Neural progenitor cell (in vitro differentiated cells): ENCODE data around the gene MRPL38. TPM values are rescaled to one million over a fixed set of nuclear protein-coding genes. Genes with fewer than 3 reads are reported as not detected.

ENCODE experiments used
- DNase-seq: peaks from one replicate; pipeline ENCODE4 v3.0.0-alpha.2; 2016; ENCODE audit warnings: low spot score
- H2AFZ ChIP-seq: fragments of 200-600 bp; sonication (generic); replicated peaks from 2 replicates; pipeline ENCODE4 v1.6.1; 2016; ENCODE audit warnings: antibody characterized with exemption
- H3F3A ChIP-seq: fragments of 200-600 bp; sonication (generic); 2 replicates; pipeline ENCODE4 v1.6.1; 2016; ENCODE audit warnings: antibody characterized with exemption, low read depth
- H3K27ac ChIP-seq: fragments of 200-600 bp; sonication (generic); 2 replicates; pipeline ENCODE4 v1.5.1; 2016; ENCODE audit warnings: mild to moderate bottlenecking
- H3K27me3 ChIP-seq: fragments of 200-600 bp; sonication (generic); 2 replicates; pipeline ENCODE4 v1.6.1; 2016; ENCODE audit warnings: mild to moderate bottlenecking, moderate library complexity
- H3K36me3 ChIP-seq: fragments of 200-600 bp; sonication (generic); 2 replicates; pipeline ENCODE4 v1.5.1; 2016
- H3K4me1 ChIP-seq: fragments of 200-600 bp; sonication (generic); 2 replicates; pipeline ENCODE4 v1.6.1; 2016; ENCODE audit warnings: mixed run types
- H3K4me2 ChIP-seq: fragments of 200-600 bp; sonication (generic); 2 replicates; pipeline ENCODE4 v1.6.1; 2016
- H3K4me3 ChIP-seq: fragments of 200-600 bp; sonication (generic); 2 replicates; pipeline ENCODE4 v1.5.1; 2016
- H3K79me2 ChIP-seq: fragments of 200-600 bp; sonication (generic); 2 replicates; pipeline ENCODE4 v1.6.1; 2016; ENCODE audit warnings: low read depth
- H3K9ac ChIP-seq: fragments of 200-600 bp; sonication (generic); 2 replicates; pipeline ENCODE4 v1.6.1; 2016
- H3K9me3 ChIP-seq: fragments of 200-600 bp; sonication (generic); 2 replicates; pipeline ENCODE4 v1.5.1; 2016; ENCODE audit warnings: low read depth
- H4K20me1 ChIP-seq: fragments of 200-600 bp; sonication (generic); 2 replicates; pipeline ENCODE4 v1.6.1; 2016; ENCODE audit warnings: low read depth
- H3K27ac Mint-ChIP-seq: 3 replicates; pipeline ENCODE4 v1.8.0; 2021; ENCODE audit warnings: mixed read lengths
- H3K27me3 Mint-ChIP-seq: 2 replicates; pipeline ENCODE4 v1.8.0; 2022; ENCODE audit warnings: low read depth, mild to moderate bottlenecking, inconsistent platforms, moderate library complexity, mixed read lengths; ENCODE audit not compliant: insufficient read depth
- H3K36me3 Mint-ChIP-seq: 3 replicates; pipeline ENCODE4 v1.8.0; 2021; ENCODE audit warnings: mixed read lengths
- H3K4me1 Mint-ChIP-seq: 3 replicates; pipeline ENCODE4 v1.8.0; 2021; ENCODE audit warnings: mixed read lengths
- H3K4me3 Mint-ChIP-seq: 3 replicates; pipeline ENCODE4 v1.8.0; 2021; ENCODE audit warnings: mild to moderate bottlenecking, moderate library complexity, mixed read lengths
- H3K9me3 Mint-ChIP-seq: 3 replicates; pipeline ENCODE4 v1.8.0; 2020; ENCODE audit warnings: mixed read lengths
- EZH2 ChIP-seq: fragments of 200-600 bp; sonication (generic); IDR thresholded peaks from 2 replicates; pipeline ENCODE4 v1.6.1; 2017; ENCODE audit warnings: antibody characterized with exemption, mild to moderate bottlenecking, moderate library complexity
- EZH2phosphoT487 ChIP-seq: fragments of 200-600 bp; sonication (generic); IDR thresholded peaks from 2 replicates; pipeline ENCODE4 v1.6.1; 2017; ENCODE audit warnings: antibody characterized with exemption
- total RNA-seq: library from RNA; depleted of rRNA; stranded (reverse); fragments of >200 nt; gene quantifications from 2 replicates; pipeline ENCODE4 v1.2.3, GENCODE V29; 2015; ENCODE audit warnings: low replicate concordance
- TF ChIP-seq, protein P1 (sequence below): fragments of 200-600 bp; sonication (generic); IDR thresholded peaks from 2 replicates; pipeline ENCODE4 v1.5.1; 2017; ENCODE audit warnings: antibody characterized with exemption, mild to moderate bottlenecking

MRPL38 gene
- total RNA-seq, 1 donor from 2014 or later = 26.8 TPM

DNA sequence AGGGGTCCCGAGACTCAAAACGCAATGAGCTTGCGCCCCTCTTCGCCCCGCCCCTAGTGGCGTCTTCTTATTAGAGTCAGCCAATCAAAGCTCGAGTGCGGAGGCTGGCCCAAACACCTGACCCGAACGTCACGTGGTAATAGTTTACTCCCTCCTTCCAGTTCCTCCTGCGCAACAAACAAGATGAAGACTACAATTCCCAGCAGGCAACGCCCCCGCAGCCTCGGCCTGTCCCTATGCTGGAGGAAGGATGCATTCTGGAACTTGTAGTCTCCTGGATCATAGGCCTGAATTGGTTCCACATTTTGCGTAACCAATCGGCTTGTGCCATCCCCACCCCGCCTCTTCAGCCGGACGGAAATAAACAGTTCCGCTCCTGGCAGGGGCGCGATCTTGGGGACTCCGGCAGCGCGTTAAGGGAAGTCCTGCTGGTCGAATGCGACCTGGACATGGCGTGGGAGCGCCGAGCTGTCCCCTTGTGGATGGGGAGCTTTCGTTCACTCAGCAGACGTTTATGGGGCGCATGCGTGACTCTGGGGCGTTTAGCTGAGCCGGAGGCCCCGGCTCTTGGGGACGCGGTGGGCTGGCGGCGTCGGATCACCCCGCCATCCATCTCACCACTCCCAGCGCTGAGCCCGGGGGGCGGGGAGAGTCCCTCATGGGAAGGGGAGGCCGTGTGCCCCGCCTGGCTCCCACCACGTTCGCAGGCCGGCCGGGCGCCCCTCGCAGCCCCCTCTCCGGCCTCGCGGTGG lies 49.2 kb downstream of the MRPL38 start, which contains the start of gene WBP2:
TSS of gene WBP2 (minus strand) at position 26 of the 752 bp plus-strand sequence. CDS start 38 bp downstream, outside the sequence.
- H3K4me2 ChIP-seq = peak within 1 kb of the TSS; percentile 88
- H3K9me3 Mint-ChIP-seq = no peaks in the 10 kb centered on the region
- DNase-seq = peak; percentile 100

GRCh38 chr17:75854881-75855309 lies 49.8 kb downstream of the MRPL38 start:
- TF ChIP-seq EZH2 (no peak), EZH2phosphoT487 (no peak)
- TF ChIP-seq, protein P1, sequence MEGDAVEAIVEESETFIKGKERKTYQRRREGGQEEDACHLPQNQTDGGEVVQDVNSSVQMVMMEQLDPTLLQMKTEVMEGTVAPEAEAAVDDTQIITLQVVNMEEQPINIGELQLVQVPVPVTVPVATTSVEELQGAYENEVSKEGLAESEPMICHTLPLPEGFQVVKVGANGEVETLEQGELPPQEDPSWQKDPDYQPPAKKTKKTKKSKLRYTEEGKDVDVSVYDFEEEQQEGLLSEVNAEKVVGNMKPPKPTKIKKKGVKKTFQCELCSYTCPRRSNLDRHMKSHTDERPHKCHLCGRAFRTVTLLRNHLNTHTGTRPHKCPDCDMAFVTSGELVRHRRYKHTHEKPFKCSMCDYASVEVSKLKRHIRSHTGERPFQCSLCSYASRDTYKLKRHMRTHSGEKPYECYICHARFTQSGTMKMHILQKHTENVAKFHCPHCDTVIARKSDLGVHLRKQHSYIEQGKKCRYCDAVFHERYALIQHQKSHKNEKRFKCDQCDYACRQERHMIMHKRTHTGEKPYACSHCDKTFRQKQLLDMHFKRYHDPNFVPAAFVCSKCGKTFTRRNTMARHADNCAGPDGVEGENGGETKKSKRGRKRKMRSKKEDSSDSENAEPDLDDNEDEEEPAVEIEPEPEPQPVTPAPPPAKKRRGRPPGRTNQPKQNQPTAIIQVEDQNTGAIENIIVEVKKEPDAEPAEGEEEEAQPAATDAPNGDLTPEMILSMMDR = no peak
- no peak for DNase-seq
- H3K27ac Mint-ChIP-seq = no peak overlapping the region
- Histone ChIP-seq H3F3A (peaks cover 16% of the 10 kb centered on the region), H3K27me3 (no peaks in the 10 kb centered on the region), H3K4me1 (peaks cover 4% of the 10 kb centered on the region), H4K20me1 (peaks cover 6% of the 10 kb centered on the region), H3K79me2 (peaks cover 22% of the 10 kb centered on the region), H3K4me2 (peak overlapping the region; percentile 81), H3K27ac (no peak overlapping the region), H3K9me3 (no peaks in the 10 kb centered on the region), H3K36me3 (no peaks in the 10 kb centered on the region), H2AFZ (no peak overlapping the region), H3K4me3 (peak overlapping the region; percentile 71), H3K9ac (peak overlapping the region; percentile 21)
- peaks cover 2% of the 10 kb centered on the region for H3K36me3 Mint-ChIP-seq
- H3K27me3 Mint-ChIP-seq = peaks cover 7% of the 10 kb centered on the region
- H3K4me1 Mint-ChIP-seq = peaks cover 13% of the 10 kb centered on the region
- H3K9me3 Mint-ChIP-seq = no peaks in the 10 kb centered on the region
- H3K4me3 Mint-ChIP-seq = no peak overlapping the region

More for the DNA sequence above, 49.2 kb downstream of the MRPL38 start, which contains the start of gene WBP2:
- peak within 1 kb of the TSS; percentile 59 for H3K9ac ChIP-seq
- no peak within 1 kb of the TSS for H3K4me3 Mint-ChIP-seq
- H3K27me3 ChIP-seq = no peaks in the 10 kb centered on the region
- H3K4me1 Mint-ChIP-seq = peaks cover 13% of the 10 kb centered on the region
- peak within 1 kb of the TSS; percentile 84 for H2AFZ ChIP-seq
- peak within 1 kb of the TSS; percentile 71 for H3K4me3 ChIP-seq
- no peak for TF ChIP-seq EZH2phosphoT487
- TF ChIP-seq, protein P1 = peak; percentile 68
- TF ChIP-seq EZH2 = no peak
- H3K4me1 ChIP-seq = peaks cover 4% of the 10 kb centered on the region
- H3K36me3 Mint-ChIP-seq = peaks cover 2% of the 10 kb centered on the region
- H3F3A ChIP-seq = peaks cover 16% of the 10 kb centered on the region
- H3K27ac ChIP-seq = peak within 1 kb of the TSS; percentile 72
- H3K79me2 ChIP-seq = peaks cover 22% of the 10 kb centered on the region
- H4K20me1 ChIP-seq = peaks cover 6% of the 10 kb centered on the region
- no peaks in the 10 kb centered on the region for H3K9me3 ChIP-seq
- peak within 1 kb of the TSS; percentile 81 for H3K27ac Mint-ChIP-seq
- H3K27me3 Mint-ChIP-seq = peaks cover 7% of the 10 kb centered on the region
- no peaks in the 10 kb centered on the region for H3K36me3 ChIP-seq

- Histone ChIP-seq H3K9ac (peak overlapping the region; percentile 21), H3K27ac (no peak overlapping the region), H3K4me1 (peaks cover 4% of the 10 kb centered on the region), H4K20me1 (peaks cover 6% of the 10 kb centered on the region), H3K9me3 (no peaks in the 10 kb centered on the region), H3K36me3 (no peaks in the 10 kb centered on the region), H2AFZ (no peak overlapping the region), H3K4me3 (peak overlapping the region; percentile 71), H3K27me3 (no peaks in the 10 kb centered on the region), H3K4me2 (peak overlapping the region; percentile 81), H3F3A (peaks cover 16% of the 10 kb centered on the region), H3K79me2 (peaks cover 22% of the 10 kb centered on the region)
- Mint-ChIP-seq H3K36me3 (peaks cover 2% of the 10 kb centered on the region), H3K4me1 (peaks cover 13% of the 10 kb centered on the region), H3K27ac (peak overlapping the region; percentile 81), H3K27me3 (peaks cover 4% of the 10 kb centered on the region), H3K4me3 (no peak overlapping the region), H3K9me3 (no peaks in the 10 kb centered on the region)
- peak; percentile 32 for DNase-seq
- TF ChIP-seq, protein P1 = no peak
- TF ChIP-seq EZH2 = no peak
- no peak for TF ChIP-seq EZH2phosphoT487
Observed at GRCh38 chr17:75854101-75854748, 50.5 kb downstream of the MRPL38 start.
